Parathyroid adenoma (tissue), 2 donors: Measurements from ENCODE around the gene FRMD8.

Experiments used
- H2AFZ ChIP-seq: fragments of 300-600 bp; sonication (generic); one replicate; pipeline ENCODE4 v1.7.0; 2017; ENCODE audit warnings: antibody characterized with exemption, mild to moderate bottlenecking
- H3K27ac ChIP-seq: fragments of 300-600 bp; sonication (generic); one replicate; pipeline ENCODE4 v1.7.0; 2017
- H3K27me3 ChIP-seq: fragments of 300-600 bp; sonication (generic); one replicate; pipeline ENCODE4 v1.7.0; 2017; ENCODE audit warnings: low read length; ENCODE audit not compliant: control insufficient read depth, insufficient read depth
- H3K36me3 ChIP-seq: fragments of 300-600 bp; sonication (generic); one replicate; pipeline ENCODE4 v1.7.0; 2017; ENCODE audit warnings: low read length; ENCODE audit not compliant: control insufficient read depth, insufficient read depth
- H3K4me1 ChIP-seq: fragments of 300-600 bp; sonication (generic); one replicate; pipeline ENCODE4 v1.7.0; 2017; ENCODE audit warnings: control low read depth
- H3K4me2 ChIP-seq: fragments of 300-600 bp; sonication (generic); one replicate; pipeline ENCODE4 v1.7.0; 2017; ENCODE audit warnings: low read length
- H3K4me3 ChIP-seq: fragments of 300-600 bp; sonication (generic); one replicate; pipeline ENCODE4 v1.7.0; 2017; ENCODE audit warnings: low read depth, low read length
- H3K79me2 ChIP-seq: fragments of 300-600 bp; sonication (generic); one replicate; pipeline ENCODE4 v1.7.0; 2017; ENCODE audit warnings: control low read depth
- H3K9ac ChIP-seq: fragments of 300-600 bp; sonication (generic); one replicate; pipeline ENCODE4 v1.7.0; 2017; ENCODE audit warnings: mild to moderate bottlenecking
- H3K9me3 ChIP-seq: fragments of 300-600 bp; sonication (generic); one replicate; pipeline ENCODE4 v1.7.0; 2017; ENCODE audit warnings: low read length; ENCODE audit not compliant: control insufficient read depth
- CTCF ChIP-seq: fragments of 300-600 bp; sonication (generic); IDR thresholded peaks from one replicate; pipeline ENCODE4 v1.7.0; 2017; ENCODE audit warnings: antibody characterized with exemption, mild to moderate bottlenecking
- donor health status: primary hyperparathyroidism.

The FRMD8 gene

GRCh38 chr11:65362320-65362931, 24.0 kb upstream of the FRMD8 start:
- Histone ChIP-seq H3K4me2 (no peak overlapping the region), H3K27ac (no peak overlapping the region), H3K79me2 (peaks cover 7% of the 10 kb centered on the region), H3K9ac (no peak overlapping the region), H3K4me3 (no peak overlapping the region), H3K36me3 (no peaks in the 10 kb centered on the region), H3K4me1 (no peaks in the 10 kb centered on the region), H3K9me3 (no peaks in the 10 kb centered on the region), H2AFZ (no peak overlapping the region), H3K27me3 (no peaks in the 10 kb centered on the region)
- TF ChIP-seq CTCF: no peak

- Histone ChIP-seq H3K9ac (no peak overlapping the region), H3K27me3 (no peaks in the 10 kb centered on the region), H3K79me2 (peaks cover 7% of the 10 kb centered on the region), H3K4me2 (no peak overlapping the region), H2AFZ (no peak overlapping the region), H3K4me1 (no peaks in the 10 kb centered on the region), H3K4me3 (no peak overlapping the region), H3K27ac (no peak overlapping the region), H3K36me3 (no peaks in the 10 kb centered on the region), H3K9me3 (no peaks in the 10 kb centered on the region)
- TF ChIP-seq CTCF: no peak
Observed at GRCh38 chr11:65362966-65363365, 23.5 kb upstream of the FRMD8 start.

GRCh38 chr11:65363770-65364169, 22.7 kb upstream of the FRMD8 start:
- Histone ChIP-seq H3K4me3 (no peak overlapping the region), H3K27ac (no peak overlapping the region), H3K9me3 (no peaks in the 10 kb centered on the region), H3K4me2 (no peak overlapping the region), H3K4me1 (no peaks in the 10 kb centered on the region), H3K9ac (no peak overlapping the region), H3K27me3 (no peaks in the 10 kb centered on the region), H3K36me3 (no peaks in the 10 kb centered on the region), H3K79me2 (peaks cover 7% of the 10 kb centered on the region), H2AFZ (no peak overlapping the region)
- no peak for TF ChIP-seq CTCF

- H3K9me3 ChIP-seq: no peaks in the 10 kb centered on the region
- no peaks in the 10 kb centered on the region for H3K36me3 ChIP-seq
- H3K4me2 ChIP-seq: no peak overlapping the region
- peak overlapping the region; percentile 48 for H2AFZ ChIP-seq
- no peaks in the 10 kb centered on the region for H3K27me3 ChIP-seq
- peaks cover 7% of the 10 kb centered on the region for H3K79me2 ChIP-seq
- TF ChIP-seq CTCF: peak; percentile 82
- no peaks in the 10 kb centered on the region for H3K4me1 ChIP-seq
- no peak overlapping the region for H3K27ac ChIP-seq
- no peak overlapping the region for H3K9ac ChIP-seq
- H3K4me3 ChIP-seq: no peak overlapping the region
Observed at GRCh38 chr11:65366340-65366773, 20.1 kb upstream of the FRMD8 start.

GRCh38 chr11:65370659-65371049, 15.8 kb upstream of the FRMD8 start:
- Histone ChIP-seq H3K79me2 (peaks cover 7% of the 10 kb centered on the region), H3K27me3 (no peaks in the 10 kb centered on the region), H2AFZ (no peak overlapping the region), H3K4me1 (no peaks in the 10 kb centered on the region), H3K4me3 (no peak overlapping the region), H3K36me3 (no peaks in the 10 kb centered on the region), H3K4me2 (no peak overlapping the region), H3K27ac (no peak overlapping the region), H3K9me3 (no peaks in the 10 kb centered on the region), H3K9ac (no peak overlapping the region)
- no peak for TF ChIP-seq CTCF
